Stimulated activated CD8-positive, alpha-beta memory T cell treated with anti-CD3 and anti-CD28 coated beads, Interleukin-12 subunit alpha, Interleukin-12 subunit beta, amount 100 ng/mL, for 24 hours (primary cell): ENCODE results near the gene CPXM2.
"Not testable (repeated sequence)": the region's sequence is repeated elsewhere in the genome, so short reads cannot be mapped to it uniquely, and the experiment has no call there.

Source experiments
- DNase-seq: peaks from one replicate; pipeline ENCODE4 v3.0.0-alpha.2; 2020; ENCODE audit errors: extremely low read depth

Gene CPXM2

DNA sequence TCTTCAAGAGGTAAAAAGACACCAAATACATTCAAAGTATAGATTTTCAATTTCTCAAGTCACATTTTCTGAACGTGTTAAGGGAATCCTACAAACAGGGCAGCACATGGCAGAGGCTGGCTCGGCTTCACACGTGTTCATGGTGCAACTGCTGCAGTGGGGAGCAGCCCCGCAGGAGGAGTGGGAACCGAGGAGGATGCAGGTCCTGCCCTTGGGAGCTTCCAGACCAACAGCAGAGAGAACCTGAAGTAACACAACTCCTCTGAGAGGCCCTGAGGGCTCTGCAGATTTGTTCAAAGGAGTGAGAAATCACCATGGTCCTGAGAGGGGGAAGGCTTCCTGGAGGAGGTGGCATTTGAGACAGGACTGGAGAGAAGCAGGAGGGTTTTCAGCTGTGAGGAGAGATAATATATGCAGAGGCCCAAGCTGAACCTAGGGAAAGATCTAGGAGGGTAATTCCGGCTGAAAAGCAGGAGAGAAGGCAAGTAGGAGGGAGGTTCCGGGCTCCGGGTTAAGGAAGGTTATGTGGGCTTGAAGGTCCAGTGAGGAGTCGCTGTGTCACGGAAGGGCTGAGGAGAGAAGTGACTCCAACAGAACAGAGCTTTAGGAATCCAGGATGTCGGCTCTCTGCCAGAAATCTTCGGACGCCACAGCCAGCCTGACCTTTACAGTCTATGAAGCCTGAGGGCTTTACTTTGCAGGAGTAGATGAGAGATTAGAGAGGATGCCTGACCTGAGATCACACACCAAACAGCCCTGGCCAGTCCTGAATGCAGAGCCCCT lies 148.0 kb downstream of the CPXM2 start:
- no peak for DNase-seq

GRCh38 chr10:123742751-123743440 lies 148.7 kb downstream of the CPXM2 start:
- DNase-seq: no peak

DNA sequence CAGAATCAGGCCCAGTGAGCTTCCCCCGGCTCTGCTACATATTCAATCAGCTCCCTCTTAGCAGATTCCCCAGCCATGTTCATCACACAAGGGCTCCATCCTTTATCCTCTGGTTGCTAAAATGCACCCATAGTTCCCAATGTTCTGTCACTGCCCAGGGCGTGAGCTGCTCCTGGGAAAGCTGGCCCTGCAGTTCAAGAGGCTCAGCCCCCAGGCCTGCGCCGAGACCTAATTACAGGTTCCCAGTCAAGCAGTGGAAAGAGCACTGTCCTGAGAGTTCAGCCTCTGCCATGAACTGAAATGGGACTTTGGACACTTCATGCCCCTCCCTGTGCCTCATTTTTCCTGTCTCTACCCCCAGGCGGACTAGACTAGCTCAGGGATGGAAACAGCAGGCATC lies 149.9 kb downstream of the CPXM2 start:
- DNase-seq: no peak

GRCh38 chr10:123741146-123741545 lies 150.5 kb downstream of the CPXM2 start:
- no peak for DNase-seq

DNA sequence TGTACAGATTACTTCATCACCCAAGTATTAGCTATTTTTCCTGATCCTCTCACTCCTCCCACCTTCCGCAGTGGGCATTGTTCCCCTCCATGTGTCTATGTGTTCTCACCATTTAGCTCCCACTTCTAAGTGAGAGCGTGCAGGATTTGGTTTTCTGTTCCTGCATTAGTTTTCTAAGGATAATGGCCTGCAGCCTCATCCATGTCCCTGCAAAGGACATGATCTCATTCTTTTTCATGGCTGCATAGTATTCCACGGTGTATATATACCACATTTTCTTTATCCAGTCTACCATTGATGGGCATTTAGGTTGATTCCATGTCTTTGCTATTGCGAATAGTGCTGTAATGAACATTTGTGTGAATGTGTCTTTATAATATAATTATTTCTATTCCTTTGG lies 154.7 kb downstream of the CPXM2 start:
- not testable (repeated sequence) for DNase-seq

DNA sequence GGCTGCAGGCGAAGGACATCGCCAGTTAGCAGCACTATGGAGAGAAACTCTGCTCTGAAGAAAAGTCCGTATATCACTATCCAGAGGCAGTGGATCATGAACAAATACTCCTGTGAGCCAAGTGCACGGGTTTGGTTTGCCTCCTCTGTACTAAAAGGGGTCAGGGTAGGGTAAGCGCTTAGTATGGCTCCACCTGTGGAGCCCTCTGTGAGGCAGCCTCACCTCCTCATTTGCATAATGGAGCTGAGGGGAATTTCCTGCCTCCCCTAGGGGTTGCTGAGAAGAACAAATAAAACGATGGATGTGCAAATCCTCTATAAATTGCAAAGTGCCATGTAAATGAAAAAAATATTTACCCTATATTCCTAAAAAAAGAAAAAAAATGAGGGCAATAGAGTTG lies 162.1 kb downstream of the CPXM2 start:
- DNase-seq: no peak

DNA sequence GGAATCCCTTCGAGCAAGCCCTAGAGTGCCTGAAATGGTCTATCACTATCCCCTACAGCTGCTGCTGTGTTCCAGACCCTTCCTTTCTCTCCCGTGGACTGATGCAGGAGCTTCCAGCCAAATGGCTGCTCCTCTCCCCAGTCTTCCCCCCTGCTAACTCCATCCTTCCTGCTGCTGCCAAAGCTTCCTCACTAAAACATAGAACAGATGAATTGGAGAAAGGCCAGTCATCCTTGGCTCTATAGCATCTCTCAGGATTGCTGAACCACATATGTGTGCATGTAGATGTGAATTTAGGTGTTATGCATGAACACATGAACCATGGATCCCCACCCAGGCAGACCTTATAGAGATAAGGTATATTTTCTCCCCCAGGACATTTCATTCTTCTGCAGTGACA lies 164.8 kb downstream of the CPXM2 start:
- DNase-seq: no peak

DNA sequence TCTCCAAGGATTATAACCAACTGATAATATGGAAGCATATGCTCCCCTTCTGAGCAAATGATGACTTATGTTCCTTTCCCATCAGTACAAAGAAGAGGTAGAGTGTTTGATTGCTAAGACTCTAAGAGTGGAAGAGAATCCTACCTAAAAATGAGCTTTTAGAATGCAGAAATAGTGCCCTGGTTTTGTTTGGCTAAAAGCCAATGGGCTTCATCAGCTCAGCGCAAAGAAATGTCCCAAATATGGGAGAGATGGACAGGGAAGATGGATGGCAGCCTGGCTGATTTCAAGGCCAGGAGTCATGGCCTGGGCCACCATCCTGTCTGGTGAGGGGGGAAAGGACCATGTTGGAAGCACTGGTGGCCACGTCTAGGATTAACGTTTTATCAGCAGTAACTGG lies 165.2 kb downstream of the CPXM2 start:
- DNase-seq: no peak

DNA sequence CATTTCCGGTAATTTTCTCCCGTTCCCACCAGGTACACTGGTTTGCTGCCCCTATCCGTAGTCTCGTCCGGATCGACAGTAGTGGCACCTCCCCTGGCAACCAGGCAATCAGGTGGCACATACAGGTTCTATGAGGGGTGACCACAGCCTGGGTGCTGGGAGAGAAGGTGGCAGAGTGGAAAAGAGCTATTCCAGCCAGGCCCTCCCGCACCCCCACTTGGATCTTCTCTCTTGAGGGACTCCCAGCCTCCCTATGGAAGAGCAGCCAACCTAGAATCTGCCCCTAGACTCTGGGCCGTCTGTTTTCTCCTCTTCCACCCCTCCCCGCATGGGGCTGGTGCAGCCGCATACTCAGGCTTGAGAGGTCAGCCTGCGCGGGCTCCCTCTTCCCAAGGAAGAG lies 166.9 kb downstream of the CPXM2 start:
- no peak for DNase-seq

- DNase-seq: no peak
Measured at GRCh38 chr10:123722351-123722750, 169.3 kb downstream of the CPXM2 start.

- no peak for DNase-seq
Measured at GRCh38 chr10:123721441-123722049, 170.1 kb downstream of the CPXM2 start.

GRCh38 chr10:123720536-123720935 lies 171.1 kb downstream of the CPXM2 start:
- DNase-seq: no peak

DNA sequence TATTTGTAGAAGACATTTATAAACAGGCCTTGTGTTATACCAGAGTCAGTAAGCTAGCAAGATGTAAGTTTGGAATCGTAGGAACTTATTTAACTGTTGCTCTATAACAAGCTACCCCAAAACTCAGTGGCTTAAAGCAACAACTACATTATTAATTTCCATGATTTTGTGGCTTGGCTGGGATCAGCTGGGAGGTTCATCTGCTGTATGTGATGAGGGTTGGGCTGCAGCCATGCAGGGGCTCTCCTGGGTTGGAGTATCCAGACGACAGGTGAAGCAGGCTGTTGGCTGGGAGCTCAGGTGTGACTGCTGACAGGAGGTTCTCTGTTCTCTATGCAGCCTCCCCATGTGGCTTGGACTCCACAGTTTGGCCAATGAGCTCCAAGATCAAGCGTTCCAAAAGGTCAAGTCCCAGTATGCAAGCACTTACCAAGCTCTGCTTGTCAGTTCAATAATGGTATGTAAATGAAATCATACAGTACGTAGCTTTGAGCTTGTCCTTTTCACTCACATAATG lies 173.0 kb downstream of the CPXM2 start:
- no peak for DNase-seq

DNA sequence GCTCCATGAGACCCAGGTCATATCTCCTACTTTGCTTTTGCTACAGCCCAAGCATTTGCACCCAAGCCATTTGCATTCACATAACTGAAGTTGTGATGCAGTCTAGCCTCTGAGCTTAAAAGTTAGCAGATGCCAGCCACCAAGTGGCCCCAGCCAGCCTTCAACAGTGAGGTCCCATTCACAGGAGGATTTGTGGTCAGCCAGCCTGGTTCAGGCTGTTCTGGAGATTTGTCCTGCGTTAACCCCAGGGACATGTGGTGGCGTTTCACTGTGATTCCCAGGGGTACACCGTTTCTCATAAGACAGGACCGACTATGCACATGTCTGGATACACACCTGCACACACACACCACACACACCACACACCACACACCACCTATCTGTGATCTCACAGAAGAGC lies 174.3 kb downstream of the CPXM2 start:
- DNase-seq: no peak

DNA sequence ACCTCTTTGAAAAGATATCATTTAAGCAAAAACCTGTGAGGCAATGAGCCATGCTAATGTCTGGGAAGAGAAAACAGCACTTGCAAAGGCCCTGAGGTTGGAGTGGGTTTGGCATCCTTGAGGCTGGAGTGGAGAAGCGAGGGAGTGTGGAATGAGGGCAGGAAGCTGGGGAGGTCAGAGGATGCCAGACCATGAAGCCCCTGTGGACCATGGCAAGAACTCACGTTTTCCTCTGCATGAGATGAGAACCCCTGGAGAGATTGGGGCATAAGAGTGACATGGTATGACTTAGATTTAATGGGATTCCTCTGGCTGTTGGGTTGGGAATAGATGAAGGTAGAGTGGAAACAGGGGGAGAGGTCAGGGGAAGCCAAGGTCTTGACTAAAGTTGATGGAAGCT lies 176.1 kb downstream of the CPXM2 start:
- DNase-seq: no peak

- DNase-seq: no peak
Measured at GRCh38 chr10:123706236-123706635, 185.4 kb downstream of the CPXM2 start.

DNA sequence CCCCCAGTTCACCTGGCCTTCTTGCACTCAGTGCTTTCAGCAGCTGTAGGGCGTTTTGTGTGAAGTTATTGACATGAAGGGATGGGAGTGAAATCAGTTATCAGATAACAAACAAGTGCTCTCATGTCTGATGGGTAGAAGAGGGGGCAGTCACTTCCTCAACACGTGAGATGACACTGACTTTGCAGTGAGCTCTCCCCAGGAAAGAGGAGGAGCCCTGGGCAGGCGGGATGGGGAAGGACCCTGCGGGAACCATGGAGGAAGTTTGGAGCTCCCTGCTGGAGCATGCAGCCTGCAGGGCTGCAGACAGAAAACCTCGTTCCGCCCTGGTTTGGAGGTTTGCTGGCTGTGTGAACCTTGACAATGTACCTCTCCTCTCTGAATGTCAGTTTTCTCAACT lies 186.8 kb downstream of the CPXM2 start:
- no peak for DNase-seq

DNA sequence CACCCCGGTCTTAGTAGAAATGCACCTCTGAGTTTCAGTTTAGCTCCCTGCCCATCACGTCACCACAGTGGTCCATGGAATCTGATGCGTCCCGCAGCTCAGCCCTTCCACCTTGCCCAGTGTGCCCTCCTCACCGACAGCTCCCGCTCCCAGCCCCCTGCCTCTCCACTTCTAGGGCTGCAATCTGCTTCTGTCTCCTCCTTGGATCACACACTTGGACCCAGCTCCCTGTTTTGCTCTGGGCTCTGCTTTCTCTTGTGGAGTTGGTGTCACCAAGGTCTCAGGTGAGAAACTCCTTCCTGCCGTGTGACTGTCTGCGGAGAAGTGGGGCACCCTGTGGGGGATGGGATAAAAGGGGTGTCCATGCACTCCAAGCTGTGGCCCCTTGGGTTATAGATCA lies 187.5 kb downstream of the CPXM2 start:
- DNase-seq: no peak

GRCh38 chr10:123703195-123703790 lies 188.3 kb downstream of the CPXM2 start:
- no peak for DNase-seq
